HG03060 (cell line): Measurements from ENCODE around the gene HES6.
A peak's percentile ranks its signal among the peaks of the same experiment; 100 is the strongest.

ENCODE experiments used
- ATAC-seq: cut with Tn5 transposase; IDR thresholded peaks from one replicate; pipeline ENCODE4 v1.9.1; 2021; ENCODE audit warnings: low read depth, moderate number of reproducible peaks; ENCODE audit not compliant: unreplicated experiment

The HES6 gene

GRCh38 chr2:238239863-238240756 is at the start of gene HES6:
HES6 (minus strand) TSS chr2:238240038; CDS start chr2:238239905, 133 bp downstream.
- no peak for ATAC-seq

GRCh38 chr2:238289574-238289973 is 49.7 kb upstream of the HES6 start:
- no peak for ATAC-seq

GRCh38 chr2:238288650-238289573 is 49.1 kb upstream of the HES6 start:
- peak; percentile 82 for ATAC-seq

GRCh38 chr2:238287737-238288649 is 48.2 kb upstream of the HES6 start, which contains the start of gene PER2:
PER2 (minus strand) TSS chr2:238288610; CDS start chr2:238277936, 10,674 bp downstream.
- ATAC-seq, result peak; percentile 3

GRCh38 chr2:238286987-238287736 is 47.3 kb upstream of the HES6 start:
- no peak for ATAC-seq

- ATAC-seq, result no peak
Measured at GRCh38 chr2:238286551-238286950, 46.7 kb upstream of the HES6 start.

- ATAC-seq, result no peak
Measured at GRCh38 chr2:238286095-238286494, 46.3 kb upstream of the HES6 start.

GRCh38 chr2:238285653-238286082 is 45.8 kb upstream of the HES6 start:
- ATAC-seq, result no peak

- no peak for ATAC-seq
Measured at GRCh38 chr2:238284802-238285515, 45.1 kb upstream of the HES6 start.

- no peak for ATAC-seq
Measured at GRCh38 chr2:238282861-238283738, 43.3 kb upstream of the HES6 start.

GRCh38 chr2:238281826-238282480 is 42.1 kb upstream of the HES6 start:
- no peak for ATAC-seq

- ATAC-seq, result no peak
Measured at GRCh38 chr2:238280083-238280825, 40.4 kb upstream of the HES6 start.

GRCh38 chr2:238279324-238279682 is 39.5 kb upstream of the HES6 start:
- ATAC-seq, result no peak

- no peak for ATAC-seq
Measured at GRCh38 chr2:238278626-238279323, 38.9 kb upstream of the HES6 start.

- no peak for ATAC-seq
Measured at GRCh38 chr2:238277695-238278094, 37.9 kb upstream of the HES6 start.
